Occipital lobe (tissue), 2 donors: Measurements from ENCODE around the gene RAD9A. TPM values are rescaled to one million over a fixed set of nuclear protein-coding genes. Genes with fewer than 3 reads are reported as not detected.
A peak's percentile ranks its signal among the peaks of the same experiment; 100 is the strongest.
"Not testable (repeated sequence)": the region's sequence is repeated elsewhere in the genome, so short reads cannot be mapped to it uniquely, and the experiment has no call there.

Experiments
- DNase-seq: peaks from one replicate; lab custom pipeline; 2025; lab: John Stamatoyannopoulos, UW
- total RNA-seq: library from RNA; depleted of rRNA; stranded (reverse); fragments of >200 nt; gene quantifications from one replicate; pipeline ENCODE4 v1.2.3, GENCODE V29; 2014

RAD9A gene
- total RNA-seq, 1 donor from 2014 or later, result 14.0 TPM

- no peak for DNase-seq
Observed at GRCh38 chr11:67395555-67396258, 3.9 kb downstream of the RAD9A start.

- no peak for DNase-seq
Observed at GRCh38 chr11:67396259-67396581, 4.4 kb downstream of the RAD9A start.

- DNase-seq, result no peak
Observed at GRCh38 chr11:67396587-67397389, 5.0 kb downstream of the RAD9A start.

- no peak for DNase-seq
Observed at GRCh38 chr11:67397536-67397935, 5.8 kb downstream of the RAD9A start.

- no peak for DNase-seq
Observed at GRCh38 chr11:67397986-67398660, 6.3 kb downstream of the RAD9A start.

- no peak for DNase-seq
Observed at GRCh38 chr11:67398661-67399563, 7.1 kb downstream of the RAD9A start.

- no peak for DNase-seq
Observed at GRCh38 chr11:67400251-67400941, 8.6 kb downstream of the RAD9A start.

GRCh38 chr11:67400942-67401494 lies 9.2 kb downstream of the RAD9A start:
- no peak for DNase-seq

- DNase-seq, result peak; percentile 92
Observed at GRCh38 chr11:67401495-67402191, 9.9 kb downstream of the RAD9A start, which contains the start of gene PPP1CA. PPP1CA (minus strand) TSS chr11:67401858; CDS start chr11:67401782, 76 bp downstream.

- not testable (repeated sequence) for DNase-seq
Observed at GRCh38 chr11:67402192-67402839, 10.5 kb downstream of the RAD9A start.

GRCh38 chr11:67403085-67403484 lies 11.3 kb downstream of the RAD9A start:
- not testable (repeated sequence) for DNase-seq

GRCh38 chr11:67404515-67405195 lies 12.9 kb downstream of the RAD9A start:
- DNase-seq, result no peak

- no peak for DNase-seq
Observed at GRCh38 chr11:67405196-67405567, 13.4 kb downstream of the RAD9A start.

- no peak for DNase-seq
Observed at GRCh38 chr11:67405688-67406339, 14.0 kb downstream of the RAD9A start.

- no peak for DNase-seq
Observed at GRCh38 chr11:67406420-67406968, 14.7 kb downstream of the RAD9A start.

- peak; percentile 50 for DNase-seq
Observed at GRCh38 chr11:67406969-67407687, 15.3 kb downstream of the RAD9A start.

- no peak for DNase-seq
Observed at GRCh38 chr11:67407688-67408163, 15.9 kb downstream of the RAD9A start.
